H1 (cell line): ENCODE results near the gene DCXR. TPM values are rescaled to one million over a fixed set of nuclear protein-coding genes. Genes with fewer than 3 reads are reported as not detected.

Experiments used
- ASH2L ChIP-seq: fragments of 200-600, 300-600 bp; sonication (generic); IDR thresholded peaks from one replicate; pipeline ENCODE4 v1.7.1; 2017; ENCODE audit warnings: low read length
- HDAC6 ChIP-seq: IDR thresholded peaks from one replicate; pipeline ENCODE4 v1.7.1; 2012; ENCODE audit warnings: low read depth, mild to moderate bottlenecking, inconsistent platforms, low read length, moderate library complexity
- POLR2A ChIP-seq, 2 experiments: IDR thresholded peaks; 1 replicate in 1 of 2; 2 replicates in 1 of 2; pipeline ENCODE4 v1.6.1; 2011; ENCODE audit warnings: low read depth in 2 of 2, low read length in 2 of 2, mild to moderate bottlenecking in 2 of 2; ENCODE audit errors: control extremely low read depth in 1 of 2
- TEAD4 ChIP-seq: IDR thresholded peaks from 2 replicates; pipeline ENCODE4 v1.6.1; 2012; ENCODE audit warnings: low read depth, low read length, inconsistent platforms, mixed read lengths
- YY1 ChIP-seq: IDR thresholded peaks from 2 replicates; pipeline ENCODE4 v1.6.1; 2011; ENCODE audit warnings: low read depth, mild to moderate bottlenecking, low read length
- polyA plus RNA-seq, 7 experiments: library from polyadenylated mRNA; depleted of rRNA in 3 of 7; stranded (reverse) in 5 of 7; unstranded in 2 of 7; fragments of >200 nt in 5 of 7; fragments of 200-250 nt in 2 of 7; gene quantifications; 1 replicate in 5 of 7; 2 replicates in 1 of 7; 4 replicates in 1 of 7; pipeline versions ENCODE4 v1.2.1 to v1.2.3, GENCODE V29; 2011 to 2013; ENCODE audit warnings: missing spikeins in 2 of 7, mixed read lengths in 2 of 7
- total RNA-seq: library from RNA; stranded (reverse); fragmentation: NEBNext Ultra II Directional; extraction: Animal tissue kit (Norgen Biotek cat#: 25700); gene quantifications from 2 replicates; pipeline ENCODE4 v1.2.1, GENCODE V29; 2021
- TF ChIP-seq, protein P1 (sequence below): IDR thresholded peaks from 2 replicates; pipeline ENCODE4 v1.6.1; 2011; ENCODE audit warnings: low read depth, mild to moderate bottlenecking, low read length; ENCODE audit not compliant: insufficient read depth

The DCXR gene
- total and polyA plus RNA-seq, 2 of the 8 experiments (the other 6 are each of a cell fraction or from before 2014, with no cell fraction given): 96.3 to 212 TPM

DNA sequence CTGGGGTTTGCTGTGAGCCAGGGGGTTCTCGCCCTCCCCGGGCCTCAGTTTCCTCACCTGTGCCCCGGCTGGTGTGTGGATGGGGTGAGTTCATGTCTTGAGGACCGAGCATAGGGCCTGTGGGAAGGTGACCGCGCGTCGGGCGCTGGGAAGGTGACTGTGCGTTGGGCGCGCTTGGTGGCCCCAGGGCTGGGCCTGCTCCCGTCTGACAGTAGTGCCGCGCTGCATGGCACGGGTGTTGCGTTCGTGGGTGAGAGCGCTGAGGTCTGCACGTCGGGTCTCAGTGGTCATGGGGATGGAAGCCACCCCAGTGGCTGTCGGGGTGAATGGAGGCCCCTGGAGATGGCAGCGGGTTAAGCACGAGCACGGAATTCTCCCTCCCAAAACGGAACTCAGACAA lies 50.9 kb downstream of the DCXR start (continued):
- TF ChIP-seq HDAC6: no peak
- TF ChIP-seq, protein P1, sequence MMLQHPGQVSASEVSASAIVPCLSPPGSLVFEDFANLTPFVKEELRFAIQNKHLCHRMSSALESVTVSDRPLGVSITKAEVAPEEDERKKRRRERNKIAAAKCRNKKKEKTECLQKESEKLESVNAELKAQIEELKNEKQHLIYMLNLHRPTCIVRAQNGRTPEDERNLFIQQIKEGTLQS: no peak
- no peak for TF ChIP-seq ASH2L
- no peak for TF ChIP-seq POLR2A (IDR thresholded peaks at IDR 0.05; ENCODE audit: control extremely low read depth in 1 of 2, low read depth in 2 of 2, low read length in 2 of 2)
- TF ChIP-seq TEAD4: no peak
- no peak for TF ChIP-seq YY1

Other genes with a start within 250 kb of the DCXR start
- gene GCGR, start 233.5 kb downstream of the DCXR start, total RNA-seq: 0.56 and 0.61 TPM in 2 replicates
- gene GCGR, start 233.5 kb downstream of the DCXR start, polyA plus RNA-seq (2011; rRNA removed): 0.44 and 0.60 TPM in 2 replicates
- 103 and 115 TPM in 2 replicates for gene MCRIP1, start 204.4 kb downstream of the DCXR start, total RNA-seq
- 151 and 250 TPM in 2 replicates for gene MCRIP1, start 204.4 kb downstream of the DCXR start, polyA plus RNA-seq (2011; rRNA removed)
- not detected in 2 replicates for gene PPP1R27, start 202.6 kb downstream of the DCXR start, total RNA-seq
- gene PPP1R27, start 202.6 kb downstream of the DCXR start, polyA plus RNA-seq (2011; rRNA removed): 0.27 and 0.30 TPM in 2 replicates
- 374 and 379 TPM in 2 replicates for gene P4HB, start 177.2 kb downstream of the DCXR start, total RNA-seq
- gene P4HB, start 177.2 kb downstream of the DCXR start, polyA plus RNA-seq (2011; rRNA removed): 41.4 and 66.6 TPM in 2 replicates
- gene ARHGDIA, start 166.4 kb downstream of the DCXR start, total RNA-seq: 217 and 246 TPM in 2 replicates
- 62.4 and 155 TPM in 2 replicates for gene ARHGDIA, start 166.4 kb downstream of the DCXR start, polyA plus RNA-seq (2011; rRNA removed)
- gene ALYREF, start 146.1 kb downstream of the DCXR start, total RNA-seq: 186 and 191 TPM in 2 replicates
- 83.8 and 118 TPM in 2 replicates for gene ALYREF, start 146.1 kb downstream of the DCXR start, polyA plus RNA-seq (2011; rRNA removed)
- 176 and 182 TPM in 2 replicates for gene ANAPC11, start 146.0 kb downstream of the DCXR start, total RNA-seq
- 963 and 1,221 TPM in 2 replicates for gene ANAPC11, start 146.0 kb downstream of the DCXR start, polyA plus RNA-seq (2011; rRNA removed)
- gene NPB, start 135.5 kb downstream of the DCXR start, total RNA-seq: 0.80 and 1.5 TPM in 2 replicates
- gene NPB, start 135.5 kb downstream of the DCXR start, polyA plus RNA-seq (2011; rRNA removed): 2.5 and 3.9 TPM in 2 replicates
- 29.9 and 31.0 TPM in 2 replicates for gene PCYT2, start 126.3 kb downstream of the DCXR start, total RNA-seq
- gene PCYT2, start 126.3 kb downstream of the DCXR start, polyA plus RNA-seq (2011; rRNA removed): 31.3 and 37.7 TPM in 2 replicates
- gene SIRT7, start 119.5 kb downstream of the DCXR start, total RNA-seq: 16.6 and 18.7 TPM in 2 replicates
- gene SIRT7, start 119.5 kb downstream of the DCXR start, polyA plus RNA-seq (2011; rRNA removed): 5.8 and 10.3 TPM in 2 replicates
- gene MAFG, start 110.0 kb downstream of the DCXR start, total RNA-seq: 26.9 and 27.7 TPM in 2 replicates
- gene MAFG, start 110.0 kb downstream of the DCXR start, polyA plus RNA-seq (2011; rRNA removed): 25.5 and 36.9 TPM in 2 replicates
- gene PYCR1, start 100.4 kb downstream of the DCXR start, total RNA-seq: 127 and 145 TPM in 2 replicates
- 213 and 284 TPM in 2 replicates for gene PYCR1, start 100.4 kb downstream of the DCXR start, polyA plus RNA-seq (2011; rRNA removed)
- 0.17 and 0.26 TPM in 2 replicates for gene MYADML2, start 90.5 kb downstream of the DCXR start, total RNA-seq
- gene MYADML2, start 90.5 kb downstream of the DCXR start, polyA plus RNA-seq (2011; rRNA removed): 0.47 TPM in 2 replicates
- gene NOTUM, start 76.5 kb downstream of the DCXR start, total RNA-seq: 0.76 and 1.1 TPM in 2 replicates
- 0.45 and 1.1 TPM in 2 replicates for gene NOTUM, start 76.5 kb downstream of the DCXR start, polyA plus RNA-seq (2011; rRNA removed)
- 41.8 and 43.7 TPM in 2 replicates for gene ASPSCR1, start 60.1 kb downstream of the DCXR start, total RNA-seq
- gene ASPSCR1, start 60.1 kb downstream of the DCXR start, polyA plus RNA-seq (2011; rRNA removed): 33.3 and 54.6 TPM in 2 replicates
- 111 and 116 TPM in 2 replicates for gene CENPX, start 14.8 kb downstream of the DCXR start, total RNA-seq
- gene CENPX, start 14.8 kb downstream of the DCXR start, polyA plus RNA-seq (2011; rRNA removed): 122 and 133 TPM in 2 replicates
- 28.2 and 29.0 TPM in 2 replicates for gene LRRC45, start 14.4 kb downstream of the DCXR start, total RNA-seq
- gene LRRC45, start 14.4 kb downstream of the DCXR start, polyA plus RNA-seq (2011; rRNA removed): 11.5 and 17.3 TPM in 2 replicates
- gene RAC3, start 6.0 kb downstream of the DCXR start, total RNA-seq: 167 and 177 TPM in 2 replicates
- gene RAC3, start 6.0 kb downstream of the DCXR start, polyA plus RNA-seq (2011; rRNA removed): 299 and 520 TPM in 2 replicates
- 26.7 and 30.9 TPM in 2 replicates for gene RFNG, start 14.1 kb upstream of the DCXR start, total RNA-seq
- gene RFNG, start 14.1 kb upstream of the DCXR start, polyA plus RNA-seq (2011; rRNA removed): 28.4 and 50.3 TPM in 2 replicates
- gene GPS1, start 14.2 kb upstream of the DCXR start, total RNA-seq: 153 and 157 TPM in 2 replicates
- 277 and 354 TPM in 2 replicates for gene GPS1, start 14.2 kb upstream of the DCXR start, polyA plus RNA-seq (2011; rRNA removed)
- gene DUS1L, start 28.1 kb upstream of the DCXR start, total RNA-seq: 68.0 and 69.1 TPM in 2 replicates
- gene DUS1L, start 28.1 kb upstream of the DCXR start, polyA plus RNA-seq (2011; rRNA removed): 34.5 and 60.4 TPM in 2 replicates
- gene FASN, start 60.5 kb upstream of the DCXR start, total RNA-seq: 559 and 561 TPM in 2 replicates
- gene FASN, start 60.5 kb upstream of the DCXR start, polyA plus RNA-seq (2011; rRNA removed): 143 and 206 TPM in 2 replicates
- 12.6 and 12.9 TPM in 2 replicates for gene CCDC57, start 175.1 kb upstream of the DCXR start, total RNA-seq
- 8.4 and 10.1 TPM in 2 replicates for gene CCDC57, start 175.1 kb upstream of the DCXR start, polyA plus RNA-seq (2011; rRNA removed)
- gene SLC16A3, start 191.3 kb upstream of the DCXR start, total RNA-seq: 3.6 and 3.8 TPM in 2 replicates
- gene SLC16A3, start 191.3 kb upstream of the DCXR start, polyA plus RNA-seq (2011; rRNA removed): 8.7 and 12.2 TPM in 2 replicates
- gene CSNK1D, start 236.0 kb upstream of the DCXR start, total RNA-seq: 103 and 107 TPM in 2 replicates
- 73.5 and 114 TPM in 2 replicates for gene CSNK1D, start 236.0 kb upstream of the DCXR start, polyA plus RNA-seq (2011; rRNA removed)